Ovary (tissue), 9 donors: Measurements from ENCODE around the gene PCIF1. TPM values are rescaled to one million over a fixed set of nuclear protein-coding genes. Genes with fewer than 3 reads are reported as not detected.

Experiments
- DNase-seq, 5 donors: peaks; one replicate each; pipeline ENCODE4 v3.0.0-alpha.2; 2019 to 2020
- H3K27ac ChIP-seq, 2 donors: fragments of 200-600 bp; one replicate each; pipeline versions ENCODE4 v1.5.1 to v1.8.0; 2019 to 2022
- H3K27me3 ChIP-seq: fragments of 200-600 bp; one replicate; pipeline ENCODE4 v1.8.0; 2022
- H3K36me3 ChIP-seq: fragments of 200-600 bp; sonication (generic); one replicate; pipeline ENCODE4 v1.5.1; 2019
- H3K4me1 ChIP-seq: one replicate; pipeline ENCODE4 v1.8.1; 2013; ENCODE audit warnings: mild to moderate bottlenecking, moderate library complexity; ENCODE audit not compliant: insufficient read depth
- H3K4me3 ChIP-seq: fragments of 200-600 bp; sonication (generic); one replicate; pipeline ENCODE4 v1.5.1; 2017
- H3K9me3 ChIP-seq, 2 donors: fragments of 200-600 bp in 1 of 2; sonication (generic) in 1 of 2; one replicate each; pipeline versions ENCODE4 v1.5.1 to v1.8.1; 2013 to 2019; ENCODE audit warnings: mild to moderate bottlenecking in 1 of 2, moderate library complexity in 1 of 2
- CTCF ChIP-seq, 3 donors: fragments of 450-650 bp in 2 of 3; fragments of 200-600 bp in 1 of 3; IDR thresholded peaks; one replicate each; pipeline versions ENCODE4 v1.5.1 to v1.8.0; 2016 to 2022; ENCODE audit warnings: antibody characterized with exemption in 3 of 3, mild to moderate bottlenecking in 1 of 3
- EP300 ChIP-seq: sonication (generic); formaldehyde crosslinking; IDR thresholded peaks from one replicate; pipeline ENCODE4 v1.6.1; 2017; ENCODE audit warnings: antibody characterized with exemption
- POLR2A ChIP-seq: fragments of 450-650 bp; IDR thresholded peaks from one replicate; pipeline ENCODE4 v1.6.1; 2017; ENCODE audit warnings: antibody characterized with exemption, mild to moderate bottlenecking, moderate library complexity
- WGBS, 3 donors: extraction: QIAGEN DNeasy Blood & Tissue Kit in 1 of 3; methylation state at CpG; one replicate each; pipeline versions ENCODE4 v1.1.5 to v1.1.7; 2013 to 2017; 5-methylcytosine and 5-hydroxymethylcytosine counted together
- intact Hi-C, 4 donors: fragments of 100-400 bp; cut with DNase I; formaldehyde crosslinking; loops; one replicate each; pipeline versions ENCODE4 v1.11.0 to v1.15.1; 2022 to 2023
- polyA plus RNA-seq, 2 donors: library from polyadenylated mRNA; stranded (reverse); fragments of 200-250 nt in 1 of 2; fragments of 350-450 nt in 1 of 2; fragmentation: Illumina TruSeq in 1 of 2; extraction: RNeasy Lipid Tissue Mini Kit (QIAGEN cat#74804) in 1 of 2; gene quantifications; one replicate each; pipeline ENCODE4 v1.2.3, GENCODE V29; 2013 to 2014
- total RNA-seq, 7 donors: library from RNA; depleted of rRNA in 2 of 7; stranded (reverse); fragments of >200 nt in 2 of 7; fragmentation: NEBNext Ultra II Directional in 3 of 7; extraction: Animal tissue kit (Norgen Biotek cat#: 25700) in 3 of 7; gene quantifications; one replicate each; pipeline versions ENCODE4 v1.1.0 to v1.2.4, GENCODE V29; 2016 to 2023
- donor health status: DM: no; HTN: no; CAD: no; lungs with moderate emphysema.
- donor health status: DM: no; HTN: no; CAD: no.
- donor health status: Bipolar disorder and iron deficiency.
- donor health status: DM: yes; HTN: yes; CAD: no.
- donor health status: DM: no; HTN: no; CAD: no.
- donor health status: DM: yes; HTN: yes; CAD: no.

PCIF1 gene
- total and polyA plus RNA-seq, 9 donors, result 14.6 to 73.7 (median 48.2) TPM

DNA sequence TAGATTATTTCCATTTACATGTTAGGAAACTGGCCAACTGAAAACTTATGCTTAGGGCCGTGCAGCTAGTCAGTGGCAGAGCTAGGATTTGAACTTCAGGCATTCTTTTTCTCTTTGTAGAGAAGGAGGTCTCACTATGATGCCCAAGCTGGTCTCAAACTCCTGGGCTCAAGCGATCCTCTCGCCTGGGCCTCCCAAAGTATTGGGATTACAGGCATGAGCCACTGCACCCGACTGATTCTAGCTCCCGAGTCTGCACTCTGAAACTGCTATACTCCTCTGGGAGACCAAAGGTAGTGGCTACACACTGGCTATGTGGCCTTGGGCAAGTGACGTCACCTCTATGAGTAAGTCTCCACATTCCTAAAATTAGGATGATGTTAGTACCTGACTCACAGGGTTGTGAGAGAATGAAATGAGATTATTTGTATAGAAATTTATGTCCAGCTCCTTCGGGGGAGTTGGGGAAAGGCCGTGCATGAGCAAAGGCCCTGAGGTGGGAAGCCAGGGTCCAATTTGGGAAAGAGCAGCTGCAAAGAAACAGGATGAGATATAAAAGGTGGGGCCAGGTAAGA is 28.9 kb upstream of the PCIF1 start:
- intact Hi-C loops, result no loop called here
- H3K9me3 ChIP-seq, result no peaks in the 10 kb centered on the region
- H3K27me3 ChIP-seq, result no peaks in the 10 kb centered on the region
- TF ChIP-seq CTCF (IDR thresholded peaks at IDR 0.05) (no peak), EP300 (no peak), POLR2A (no peak)
- H3K27ac ChIP-seq, result no peak overlapping the region
- DNase-seq, result no peak
- WGBS, 3 donors, result 71 to 76% (median 74%) methylated on average over 8 of the region's 8 CpGs
- no peaks in the 10 kb centered on the region for H3K36me3 ChIP-seq
- no peak overlapping the region for H3K4me3 ChIP-seq
- H3K4me1 ChIP-seq, result peaks cover 3% of the 10 kb centered on the region

- intact Hi-C loops, result no loop called here
- WGBS, 3 donors, result 91% methylated on average over 17 of the region's 17 CpGs
Measured at GRCh38 chr20:45907219-45907948, 27.1 kb upstream of the PCIF1 start.

DNA sequence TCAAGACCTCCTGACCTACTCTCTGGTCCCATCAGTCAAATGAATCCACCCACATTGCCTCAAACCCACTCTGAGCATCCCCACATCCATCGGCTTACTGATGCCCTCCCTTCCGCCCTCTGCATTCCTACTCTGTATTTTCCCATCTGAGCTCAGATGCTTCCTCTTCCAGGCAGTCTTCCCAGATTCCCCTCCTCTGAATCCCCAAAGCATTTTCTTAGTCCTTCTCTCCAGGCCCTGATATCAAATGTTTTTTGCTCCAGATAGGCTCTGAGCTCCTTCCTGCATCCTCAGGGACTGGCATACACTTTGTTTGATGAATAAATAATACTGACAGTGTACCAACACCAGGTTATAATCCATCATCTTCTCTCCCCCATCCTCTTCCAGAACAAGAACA is 26.4 kb upstream of the PCIF1 start:
- intact Hi-C loops, result no loop called here
- no peaks in the 10 kb centered on the region for H3K36me3 ChIP-seq
- H3K4me3 ChIP-seq, result no peak overlapping the region
- 89 to 93% (median 89%) methylated on average over 2 of the region's 2 CpGs for WGBS, 3 donors
- TF ChIP-seq POLR2A, result no peak
- H3K4me1 ChIP-seq, result peaks cover 7% of the 10 kb centered on the region
- H3K27ac ChIP-seq, result no peak overlapping the region
- no peaks in the 10 kb centered on the region for H3K9me3 ChIP-seq
- H3K27me3 ChIP-seq, result no peaks in the 10 kb centered on the region
- no peak for DNase-seq

More at GRCh38 chr20:45907219-45907948, 27.1 kb upstream of the PCIF1 start:
- no peaks in the 10 kb centered on the region for H3K36me3 ChIP-seq
- no peaks in the 10 kb centered on the region for H3K9me3 ChIP-seq
- peaks cover 5% of the 10 kb centered on the region for H3K4me1 ChIP-seq
- no peak overlapping the region for H3K27ac ChIP-seq
- DNase-seq, result no peak
- TF ChIP-seq EP300 (no peak), POLR2A (no peak), CTCF (IDR thresholded peaks at IDR 0.05) (no peak)
- no peak overlapping the region for H3K4me3 ChIP-seq
- H3K27me3 ChIP-seq, result no peaks in the 10 kb centered on the region

- Histone ChIP-seq H3K9me3 (no peaks in the 10 kb centered on the region), H3K4me3 (no peak overlapping the region), H3K27ac (no peak overlapping the region), H3K27me3 (no peaks in the 10 kb centered on the region), H3K36me3 (no peaks in the 10 kb centered on the region), H3K4me1 (peaks cover 7% of the 10 kb centered on the region)
- DNase-seq, result peak in 2 of 5 donors; percentile 18 to 50
- TF ChIP-seq POLR2A (no peak), CTCF (IDR thresholded peaks at IDR 0.05) (no peak), EP300 (no peak)
- intact Hi-C loops, result no loop called here
- WGBS, 3 donors, result 82 to 86% (median 85%) methylated on average over 12 of the region's 12 CpGs
Measured at GRCh38 chr20:45909336-45909808, 25.1 kb upstream of the PCIF1 start.
